Esophagus squamous epithelium (tissue), 4 donors: ENCODE data around the gene ZDHHC14.

ENCODE experiments used
- POLR2A ChIP-seq, 4 donors: fragments of 450-650 bp; IDR thresholded peaks; one replicate each; pipeline ENCODE4 v1.6.1; 2017; ENCODE audit warnings: antibody characterized with exemption in 4 of 4, mild to moderate bottlenecking in 4 of 4, moderate library complexity in 3 of 4
- TF ChIP-seq, protein P1 (sequence below), 6 experiments: fragments of 450-650 bp in 4 of 6; fragments of 200-600 bp in 2 of 6; sonication (generic) in 2 of 6; IDR thresholded peaks; one replicate each; pipeline ENCODE4 v1.5.1; 2016 to 2019; ENCODE audit warnings: antibody characterized with exemption in 6 of 6, mild to moderate bottlenecking in 4 of 6, moderate library complexity in 4 of 6

GRCh38 chr6:157337751-157338150 lies 43.2 kb upstream of the ZDHHC14 start:
- TF ChIP-seq, protein P1, sequence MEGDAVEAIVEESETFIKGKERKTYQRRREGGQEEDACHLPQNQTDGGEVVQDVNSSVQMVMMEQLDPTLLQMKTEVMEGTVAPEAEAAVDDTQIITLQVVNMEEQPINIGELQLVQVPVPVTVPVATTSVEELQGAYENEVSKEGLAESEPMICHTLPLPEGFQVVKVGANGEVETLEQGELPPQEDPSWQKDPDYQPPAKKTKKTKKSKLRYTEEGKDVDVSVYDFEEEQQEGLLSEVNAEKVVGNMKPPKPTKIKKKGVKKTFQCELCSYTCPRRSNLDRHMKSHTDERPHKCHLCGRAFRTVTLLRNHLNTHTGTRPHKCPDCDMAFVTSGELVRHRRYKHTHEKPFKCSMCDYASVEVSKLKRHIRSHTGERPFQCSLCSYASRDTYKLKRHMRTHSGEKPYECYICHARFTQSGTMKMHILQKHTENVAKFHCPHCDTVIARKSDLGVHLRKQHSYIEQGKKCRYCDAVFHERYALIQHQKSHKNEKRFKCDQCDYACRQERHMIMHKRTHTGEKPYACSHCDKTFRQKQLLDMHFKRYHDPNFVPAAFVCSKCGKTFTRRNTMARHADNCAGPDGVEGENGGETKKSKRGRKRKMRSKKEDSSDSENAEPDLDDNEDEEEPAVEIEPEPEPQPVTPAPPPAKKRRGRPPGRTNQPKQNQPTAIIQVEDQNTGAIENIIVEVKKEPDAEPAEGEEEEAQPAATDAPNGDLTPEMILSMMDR (IDR thresholded peaks at IDR 0.05), result no peak
- no peak for TF ChIP-seq POLR2A (IDR thresholded peaks at IDR 0.05)
